HG03575 (cell line): ENCODE measurements around the gene PYDC2.

Source experiments
- ATAC-seq: cut with Tn5 transposase; IDR thresholded peaks from one replicate; pipeline ENCODE4 v1.9.1; 2021; ENCODE audit not compliant: unreplicated experiment, insufficient number of reproducible peaks, low FRiP score; ENCODE audit errors: extremely low read depth

PYDC2 gene

GRCh38 chr3:191461113-191461595 is at the start of gene PYDC2:
Gene PYDC2 (plus strand): TSS chr3:191461163. CDS start chr3:191461163, 0 bp downstream.
- no peak for ATAC-seq

GRCh38 chr3:191412759-191413158 is 48.2 kb upstream of the PYDC2 start:
- ATAC-seq: no peak

GRCh38 chr3:191414286-191414685 is 46.7 kb upstream of the PYDC2 start:
- ATAC-seq: no peak

GRCh38 chr3:191414732-191415131 is 46.2 kb upstream of the PYDC2 start:
- ATAC-seq: no peak

- no peak for ATAC-seq
Measured at GRCh38 chr3:191415566-191415965, 45.4 kb upstream of the PYDC2 start.

- ATAC-seq: no peak
Measured at GRCh38 chr3:191417457-191417729, 43.6 kb upstream of the PYDC2 start.

GRCh38 chr3:191420771-191421170 is 40.2 kb upstream of the PYDC2 start:
- no peak for ATAC-seq

GRCh38 chr3:191424881-191425280 is 36.1 kb upstream of the PYDC2 start:
- ATAC-seq: no peak

- ATAC-seq: no peak
Measured at GRCh38 chr3:191425322-191425734, 35.6 kb upstream of the PYDC2 start.

- ATAC-seq: no peak
Measured at GRCh38 chr3:191426311-191426710, 34.7 kb upstream of the PYDC2 start.

- ATAC-seq: no peak
Measured at GRCh38 chr3:191428177-191428576, 32.8 kb upstream of the PYDC2 start.

- no peak for ATAC-seq
Measured at GRCh38 chr3:191430103-191430502, 30.9 kb upstream of the PYDC2 start.

GRCh38 chr3:191431160-191431822 is 29.7 kb upstream of the PYDC2 start:
- no peak for ATAC-seq

- ATAC-seq: no peak
Measured at GRCh38 chr3:191432162-191432561, 28.8 kb upstream of the PYDC2 start.

- ATAC-seq: no peak
Measured at GRCh38 chr3:191434024-191434423, 26.9 kb upstream of the PYDC2 start.

- no peak for ATAC-seq
Measured at GRCh38 chr3:191435981-191436380, 25.0 kb upstream of the PYDC2 start.

GRCh38 chr3:191438150-191438814 is 22.7 kb upstream of the PYDC2 start:
- ATAC-seq: no peak

- ATAC-seq: no peak
Measured at GRCh38 chr3:191440532-191440931, 20.4 kb upstream of the PYDC2 start.

GRCh38 chr3:191441687-191442086 is 19.3 kb upstream of the PYDC2 start:
- no peak for ATAC-seq

- ATAC-seq: no peak
Measured at GRCh38 chr3:191444569-191444968, 16.4 kb upstream of the PYDC2 start.

- no peak for ATAC-seq
Measured at GRCh38 chr3:191449256-191449655, 11.7 kb upstream of the PYDC2 start.
